Esophagus squamous epithelium (tissue), 5 donors: Measurements from ENCODE around the gene CATSPERD. TPM values are rescaled to one million over a fixed set of nuclear protein-coding genes. Genes with fewer than 3 reads are reported as not detected.

Experiments
- DNase-seq: peaks from one replicate; lab custom pipeline; 2025; lab: John Stamatoyannopoulos, UW
- H3K27ac ChIP-seq, 4 donors: fragments of 200-600 bp; sonication (generic); one replicate each; pipeline ENCODE4 v1.5.1; 2016 to 2019; ENCODE audit warnings: mild to moderate bottlenecking in 1 of 4
- H3K27me3 ChIP-seq, 4 donors: fragments of 200-600 bp; sonication (generic); 1 replicate in 3 of 4; 2 replicates in 1 of 4; pipeline versions ENCODE4 v1.5.1 to v1.6.0; 2017 to 2021; ENCODE audit warnings: antibody characterized with exemption in 1 of 4
- H3K36me3 ChIP-seq, 3 donors: fragments of 200-600 bp; sonication (generic); one replicate each; pipeline ENCODE4 v1.5.1; 2016 to 2019
- H3K4me1 ChIP-seq, 3 donors: fragments of 200-600 bp; sonication (generic); one replicate each; pipeline ENCODE4 v1.5.1; 2017 to 2019
- H3K4me3 ChIP-seq, 4 donors: fragments of 200-600 bp; sonication (generic); 1 replicate in 3 of 4; 2 replicates in 1 of 4; pipeline ENCODE4 v1.5.1; 2016 to 2019; ENCODE audit warnings: mild to moderate bottlenecking in 2 of 4, moderate library complexity in 1 of 4
- H3K9me3 ChIP-seq, 3 donors: fragments of 200-600 bp; sonication (generic); one replicate each; pipeline ENCODE4 v1.5.1; 2016 to 2019
- POLR2A ChIP-seq, 4 donors: fragments of 450-650 bp; IDR thresholded peaks; one replicate each; pipeline ENCODE4 v1.6.1; 2017; ENCODE audit warnings: antibody characterized with exemption in 4 of 4, mild to moderate bottlenecking in 4 of 4, moderate library complexity in 3 of 4
- WGBS, 2 donors: methylation state at CpG; one replicate each; pipeline ENCODE4 v1.1.5; 2018; 5-methylcytosine and 5-hydroxymethylcytosine counted together
- intact Hi-C: fragments of 100-400 bp; cut with DNase I; formaldehyde crosslinking; loops from one replicate; pipeline ENCODE4 v1.15.0; 2022
- total RNA-seq, 4 donors: library from RNA; depleted of rRNA; stranded (reverse); fragments of >200 nt; gene quantifications; one replicate each; pipeline ENCODE4 v1.1.0, GENCODE V29; 2016
- TF ChIP-seq, protein P1 (sequence below), 6 experiments: fragments of 450-650 bp in 4 of 6; fragments of 200-600 bp in 2 of 6; sonication (generic) in 2 of 6; IDR thresholded peaks; one replicate each; pipeline ENCODE4 v1.5.1; 2016 to 2019; ENCODE audit warnings: antibody characterized with exemption in 6 of 6, mild to moderate bottlenecking in 4 of 6, moderate library complexity in 4 of 6
- donor health status: DM: yes; HTN: yes; CAD: no.

Gene CATSPERD
- total RNA-seq, 4 donors from 2014 or later = 0.19 TPM; not detected in 3

DNA sequence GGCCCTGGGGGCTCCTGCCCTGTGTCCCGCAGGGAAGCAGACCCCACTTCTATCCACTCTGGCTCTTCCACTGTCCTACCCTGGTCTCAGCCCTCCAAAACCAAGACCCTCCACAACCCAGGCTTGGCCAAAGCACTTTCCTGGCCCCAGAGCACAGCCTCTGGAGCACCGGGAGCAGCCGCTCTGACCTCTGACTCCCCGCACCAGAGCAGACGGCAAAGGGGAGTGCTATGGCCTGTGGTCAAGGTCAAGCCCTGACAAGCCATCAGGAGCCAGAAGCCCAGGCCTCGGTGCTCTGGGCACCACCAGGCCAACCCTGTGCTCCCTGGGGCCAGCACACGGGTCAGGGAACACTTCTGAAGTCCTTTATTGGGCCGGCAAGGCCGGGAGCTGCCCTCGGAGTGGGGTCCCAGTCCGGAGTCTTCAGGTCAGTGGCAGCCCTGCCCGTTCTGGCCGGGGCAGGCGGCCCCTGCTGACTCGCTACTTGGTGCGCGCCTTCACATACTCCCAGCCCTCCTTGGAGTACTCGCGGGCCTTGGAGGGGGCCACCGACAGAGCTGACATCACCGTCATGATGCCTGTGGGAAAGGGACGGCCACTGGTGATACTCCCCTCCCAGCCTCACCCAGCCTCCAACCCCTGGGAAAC lies 42.2 kb upstream of the CATSPERD start:
- TF ChIP-seq, protein P1, sequence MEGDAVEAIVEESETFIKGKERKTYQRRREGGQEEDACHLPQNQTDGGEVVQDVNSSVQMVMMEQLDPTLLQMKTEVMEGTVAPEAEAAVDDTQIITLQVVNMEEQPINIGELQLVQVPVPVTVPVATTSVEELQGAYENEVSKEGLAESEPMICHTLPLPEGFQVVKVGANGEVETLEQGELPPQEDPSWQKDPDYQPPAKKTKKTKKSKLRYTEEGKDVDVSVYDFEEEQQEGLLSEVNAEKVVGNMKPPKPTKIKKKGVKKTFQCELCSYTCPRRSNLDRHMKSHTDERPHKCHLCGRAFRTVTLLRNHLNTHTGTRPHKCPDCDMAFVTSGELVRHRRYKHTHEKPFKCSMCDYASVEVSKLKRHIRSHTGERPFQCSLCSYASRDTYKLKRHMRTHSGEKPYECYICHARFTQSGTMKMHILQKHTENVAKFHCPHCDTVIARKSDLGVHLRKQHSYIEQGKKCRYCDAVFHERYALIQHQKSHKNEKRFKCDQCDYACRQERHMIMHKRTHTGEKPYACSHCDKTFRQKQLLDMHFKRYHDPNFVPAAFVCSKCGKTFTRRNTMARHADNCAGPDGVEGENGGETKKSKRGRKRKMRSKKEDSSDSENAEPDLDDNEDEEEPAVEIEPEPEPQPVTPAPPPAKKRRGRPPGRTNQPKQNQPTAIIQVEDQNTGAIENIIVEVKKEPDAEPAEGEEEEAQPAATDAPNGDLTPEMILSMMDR (IDR thresholded peaks at IDR 0.05) = no peak
- TF ChIP-seq POLR2A (IDR thresholded peaks at IDR 0.05) = no peak
- Histone ChIP-seq H3K27ac (no peak overlapping the region), H3K4me1 (peaks cover 5 to 24% (median 12%) of the 10 kb centered on the region in 3 donors), H3K4me3 (no peak overlapping the region), H3K9me3 (no peaks in the 10 kb centered on the region), H3K36me3 (peaks cover 0 to 12% (median 0%) of the 10 kb centered on the region in 3 donors), H3K27me3 (no peaks in the 10 kb centered on the region)
- 67 to 80% methylated on average over 1 to 2 of the region's 22 CpGs for WGBS, 2 donors
- intact Hi-C loops = no loop called here
- no peak for DNase-seq

DNA sequence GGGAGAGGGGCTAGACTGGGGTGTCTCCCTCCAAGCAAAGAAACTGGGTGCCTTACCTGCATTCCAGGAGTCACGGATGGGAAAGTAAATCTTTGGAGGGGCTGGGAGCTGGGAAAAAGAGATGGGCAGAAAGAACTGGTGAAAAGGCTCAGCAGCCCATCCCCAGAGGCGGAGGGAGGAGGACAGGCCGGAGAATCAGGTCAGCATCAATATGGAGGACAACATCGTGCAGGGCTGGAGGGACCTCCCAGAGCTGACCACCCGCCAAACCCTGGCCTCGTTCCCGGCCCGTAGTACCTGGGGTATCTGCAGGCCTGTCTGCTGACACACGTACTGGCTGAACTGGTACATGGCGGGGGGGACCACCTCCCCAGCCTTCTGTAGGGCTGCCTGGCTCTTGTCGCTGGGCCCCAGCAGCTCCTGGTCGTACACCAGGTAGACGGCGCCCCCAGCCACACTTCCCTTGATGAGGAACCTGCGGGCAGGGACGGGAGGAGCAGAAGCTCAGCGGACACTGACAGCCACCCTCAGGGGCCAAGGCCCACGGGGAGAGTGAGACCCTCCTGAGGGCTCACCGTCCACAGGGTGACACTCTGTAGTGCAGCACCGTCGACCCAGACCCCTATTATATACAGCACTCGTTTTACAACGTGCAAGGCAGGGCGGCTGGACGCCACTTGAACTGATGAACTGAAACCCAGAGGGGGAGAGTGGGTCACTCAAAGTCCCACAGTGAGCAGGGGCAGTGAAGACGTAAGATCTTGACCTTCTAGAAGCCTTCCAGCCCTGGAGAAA lies 41.0 kb upstream of the CATSPERD start:
- intact Hi-C loops = loop anchor here (10.0 kb wide), 1 partner anchor 55 kb away; the partner anchor contains the start of genes SAFB and SAFB2
- DNase-seq = no peak
- H3K4me3 ChIP-seq = peak overlapping the region; percentile 85 to 96 (median 92)
- H3K4me1 ChIP-seq = peaks cover 5 to 24% (median 12%) of the 10 kb centered on the region in 3 donors
- H3K9me3 ChIP-seq = no peaks in the 10 kb centered on the region
- TF ChIP-seq POLR2A (IDR thresholded peaks at IDR 0.05) = no peak
- TF ChIP-seq, protein P1 (IDR thresholded peaks at IDR 0.05) = no peak
- 20 to 40% methylated on average over 5 to 10 of the region's 26 CpGs for WGBS, 2 donors
- H3K36me3 ChIP-seq = peaks cover 0 to 12% (median 0%) of the 10 kb centered on the region in 3 donors
- peak overlapping the region; percentile 90 to 97 (median 92) for H3K27ac ChIP-seq
- H3K27me3 ChIP-seq = no peaks in the 10 kb centered on the region

GRCh38 chr19:5680084-5680436 lies 40.4 kb upstream of the CATSPERD start:
- Histone ChIP-seq H3K27ac (peak overlapping the region; percentile 90 to 97 (median 92)), H3K4me3 (peak overlapping the region; percentile 85 to 96 (median 92)), H3K9me3 (no peaks in the 10 kb centered on the region), H3K27me3 (no peaks in the 10 kb centered on the region), H3K4me1 (peaks cover 5 to 24% (median 12%) of the 10 kb centered on the region in 3 donors), H3K36me3 (peaks cover 0 to 12% (median 0%) of the 10 kb centered on the region in 3 donors)
- no peak for DNase-seq
- intact Hi-C loops = loop anchor here (10.0 kb wide), 1 partner anchor 55 kb away; the partner anchor contains the start of genes SAFB and SAFB2
- peak in 2 of 4 donors; percentile 13 to 28 for TF ChIP-seq POLR2A (IDR thresholded peaks at IDR 0.05)
- TF ChIP-seq, protein P1 (IDR thresholded peaks at IDR 0.05) = peak in 1 of 6 experiments; percentile 16
- 0% methylated on average over 13 to 15 of the region's 23 CpGs for WGBS, 2 donors

DNA sequence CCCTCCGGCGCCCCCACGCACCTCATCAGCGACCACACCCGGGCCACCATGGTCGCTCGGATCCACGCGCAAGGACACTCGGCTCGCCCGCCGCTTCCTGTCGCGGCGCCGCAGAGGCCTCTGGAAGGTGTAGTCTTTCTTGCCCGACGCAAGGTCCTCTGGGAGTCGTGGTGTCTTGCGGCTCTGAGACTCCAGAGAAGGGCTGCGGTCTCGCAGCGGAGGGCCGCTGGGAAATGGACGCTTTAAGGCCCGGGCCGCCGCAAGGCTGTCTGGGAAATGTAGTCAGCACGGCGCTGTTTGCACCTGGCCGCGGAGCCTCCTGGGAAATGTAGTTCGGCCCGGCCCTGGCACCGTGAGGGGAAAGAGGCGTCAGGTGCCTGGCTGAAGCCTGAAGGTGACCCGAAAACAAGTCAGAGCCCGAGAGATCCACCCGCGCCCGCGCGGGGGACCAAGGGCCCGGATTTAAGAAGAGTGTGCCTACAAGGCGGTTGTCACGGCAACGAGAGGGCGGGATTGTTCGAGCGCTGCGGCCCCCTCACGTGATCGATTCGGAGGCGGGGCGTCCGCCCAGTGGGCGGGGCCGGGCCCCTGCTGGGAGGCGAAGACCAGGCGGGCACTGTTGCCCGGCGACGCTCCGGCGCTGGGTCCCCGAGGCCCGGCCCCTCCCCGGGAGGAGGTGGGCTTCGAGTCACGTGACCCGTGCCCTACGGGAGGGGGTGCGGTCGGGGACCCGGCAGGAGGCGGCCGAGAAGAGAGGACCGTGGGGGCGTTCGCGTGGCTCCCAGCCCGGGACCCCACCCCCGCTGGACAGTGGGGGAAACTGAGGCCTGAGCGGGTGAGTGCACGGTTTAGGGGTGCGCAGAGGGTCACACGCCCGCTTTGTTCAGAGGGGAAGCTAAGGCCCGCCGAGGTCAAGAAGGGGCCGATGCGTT lies 39.7 kb upstream of the CATSPERD start, which contains the start of the genes HSD11B1L and MICOS13:
Gene HSD11B1L, plus strand, starts transcription at position 591 of the 932 bp plus-strand sequence. CDS start 3,806 bp downstream, outside the sequence.
Gene MICOS13, minus strand, starts transcription at position 80 of the 932 bp plus-strand sequence. Its CDS starts 30 bp downstream, at position 50.
- intact Hi-C loops = loop anchor here (10.0 kb wide), 1 partner anchor 56 kb away; the partner anchor contains the start of genes SAFB and SAFB2
- H3K4me1 ChIP-seq = peaks cover 5 to 24% (median 12%) of the 10 kb centered on the region in 3 donors
- H3K27me3 ChIP-seq = no peaks in the 10 kb centered on the region
- 1 to 12% methylated on average over 7 to 31 of the region's 94 CpGs for WGBS, 2 donors
- H3K9me3 ChIP-seq = no peaks in the 10 kb centered on the region
- TF ChIP-seq POLR2A (IDR thresholded peaks at IDR 0.05) = no peak
- TF ChIP-seq, protein P1 (IDR thresholded peaks at IDR 0.05) = peak in 1 of 6 experiments; percentile 26
- DNase-seq = peak; percentile 91
- H3K4me3 ChIP-seq = peak within 1 kb of the TSS; percentile 85 to 96 (median 92)
- peaks cover 0 to 12% (median 0%) of the 10 kb centered on the region in 3 donors for H3K36me3 ChIP-seq
- H3K27ac ChIP-seq = peak within 1 kb of the TSS; percentile 90 to 97 (median 92)
